Stimulated activated CD4-positive, alpha-beta T cell treated with anti-CD3 and anti-CD28 coated beads, Interleukin-2, amount 100 ng/mL, for 48 hours (primary cell): ENCODE results near the gene FILIP1.

ENCODE experiments used
- DNase-seq, 2 donors: peaks; one replicate each; pipeline ENCODE4 v3.0.0-alpha.2; 2020

Gene FILIP1

DNA sequence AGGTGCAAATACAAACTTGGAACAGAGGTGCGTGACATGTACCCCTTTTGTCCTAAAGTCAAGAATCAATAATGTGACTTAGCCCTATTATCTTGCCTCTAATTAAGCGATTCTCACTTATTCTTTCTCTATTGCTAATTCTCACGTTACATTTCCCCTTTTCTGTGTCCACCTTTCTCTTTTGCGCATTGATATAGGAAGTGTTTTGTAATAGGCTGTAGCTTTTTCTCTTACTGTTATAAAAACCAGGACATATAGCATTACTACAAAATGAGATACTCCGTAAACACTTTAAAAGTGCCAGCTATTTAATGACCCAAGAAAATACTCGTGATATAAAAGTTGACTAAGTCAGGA is 208.3 kb downstream of the FILIP1 start:
- no peak for DNase-seq

DNA sequence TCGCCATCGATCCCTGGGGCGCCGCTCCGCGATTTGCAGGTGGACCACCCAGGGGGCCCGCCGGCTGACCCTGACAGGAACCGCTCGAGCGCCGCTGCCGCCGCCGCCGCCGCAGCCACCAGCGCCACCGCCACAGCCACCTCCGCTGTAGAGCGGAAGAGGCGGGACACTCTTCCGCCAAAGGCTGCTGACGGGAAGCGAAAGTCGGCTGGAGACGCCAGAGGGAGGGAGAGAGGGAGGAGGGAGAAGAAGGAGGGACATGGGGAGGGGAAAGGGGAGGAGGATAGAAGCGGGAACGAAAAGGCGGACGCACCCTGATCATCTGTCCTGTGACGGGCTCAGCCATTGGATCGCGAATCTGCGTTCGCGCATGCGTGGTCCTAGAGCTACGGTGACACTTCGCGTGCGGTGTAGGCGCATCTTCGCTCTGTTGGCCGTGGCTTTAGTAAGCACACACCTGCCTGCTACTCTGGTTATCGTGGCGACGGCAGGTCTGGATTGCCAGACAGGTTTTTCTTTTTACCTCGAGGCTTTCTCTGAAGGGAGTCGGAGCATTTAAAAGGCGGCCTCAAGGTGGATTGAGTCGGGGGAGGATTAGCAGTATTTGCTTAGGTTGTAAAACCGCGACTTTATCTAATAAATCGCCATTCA is 208.8 kb downstream of the FILIP1 start, which contains the start of gene TMEM30A:
TSS of gene TMEM30A (minus strand) at position 161 of the 651 bp plus-strand sequence. CDS start at position 7, 154 bp downstream.
- peak; percentile 93 for DNase-seq

DNA sequence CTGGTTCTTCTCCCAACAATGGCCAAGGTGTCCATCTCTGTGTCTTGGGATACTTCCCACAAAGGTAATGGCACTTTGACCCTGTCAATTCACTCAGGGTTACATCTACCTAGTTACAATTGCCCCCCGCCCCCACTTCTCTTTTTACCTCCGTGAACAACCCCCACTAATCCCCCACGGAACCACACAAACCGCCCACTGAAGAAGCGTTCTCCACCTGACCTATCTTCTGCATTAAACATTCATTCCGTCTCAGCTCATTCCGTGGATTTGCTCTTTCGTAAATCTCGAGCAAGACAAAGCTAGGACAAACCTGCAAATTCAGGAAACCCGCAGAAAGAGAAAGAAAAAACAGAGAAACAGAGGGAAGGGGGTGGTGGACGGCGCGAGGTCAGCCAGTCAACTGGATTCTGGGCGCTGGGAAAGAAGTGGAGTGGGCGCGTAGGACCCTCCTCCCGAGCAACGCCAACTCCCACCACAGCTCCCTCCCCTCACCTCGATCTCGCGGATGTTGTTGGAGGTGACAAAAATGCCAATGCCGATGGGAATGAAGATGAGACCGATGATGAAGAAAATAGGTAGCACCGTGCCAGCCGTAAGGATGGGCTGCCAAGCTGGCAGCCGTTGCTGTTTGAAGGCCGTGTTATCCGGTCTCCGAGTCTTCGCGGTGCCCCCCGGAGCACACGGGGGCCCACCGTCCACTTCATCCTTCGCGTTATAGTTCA is 209.5 kb downstream of the FILIP1 start:
- DNase-seq: peak in 1 of 2 donors; percentile 9

DNA sequence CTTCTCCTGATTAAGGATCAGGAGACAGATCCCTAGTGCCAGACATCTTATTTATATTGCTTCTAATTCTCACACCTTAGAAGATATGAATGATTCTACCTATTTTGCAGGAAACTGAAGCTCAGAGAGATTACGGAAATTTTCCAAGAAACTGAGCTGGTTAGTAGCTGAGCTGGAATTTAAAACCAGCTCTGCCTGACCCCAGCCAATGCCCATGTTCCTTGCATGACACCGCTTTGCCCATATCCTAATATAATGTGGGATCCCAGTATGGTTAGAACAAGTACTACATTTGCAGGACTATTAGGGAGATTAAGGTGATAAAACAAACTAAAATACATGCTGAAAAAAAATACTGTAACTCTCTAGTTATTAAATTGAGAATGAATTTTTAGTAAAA is 210.9 kb downstream of the FILIP1 start:
- DNase-seq: no peak

DNA sequence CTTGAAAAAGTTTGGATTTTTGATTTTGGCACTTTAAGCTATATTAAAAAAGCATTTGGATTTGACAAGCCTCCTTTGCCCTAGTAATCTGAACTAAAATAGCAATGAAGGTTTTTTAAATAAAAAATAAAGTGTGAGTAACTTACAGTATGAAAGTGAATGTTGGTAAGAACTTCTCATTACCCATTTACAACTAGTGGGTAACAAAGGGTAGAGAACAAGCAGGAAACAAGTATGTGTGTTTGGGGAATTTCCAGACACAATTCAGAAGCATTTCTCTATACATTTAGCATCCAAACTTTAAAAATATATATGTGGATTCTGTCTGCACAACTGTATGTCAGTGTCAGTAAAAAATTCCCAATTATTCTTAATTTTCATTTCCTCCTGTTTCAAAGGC is 211.9 kb downstream of the FILIP1 start:
- no peak for DNase-seq

DNA sequence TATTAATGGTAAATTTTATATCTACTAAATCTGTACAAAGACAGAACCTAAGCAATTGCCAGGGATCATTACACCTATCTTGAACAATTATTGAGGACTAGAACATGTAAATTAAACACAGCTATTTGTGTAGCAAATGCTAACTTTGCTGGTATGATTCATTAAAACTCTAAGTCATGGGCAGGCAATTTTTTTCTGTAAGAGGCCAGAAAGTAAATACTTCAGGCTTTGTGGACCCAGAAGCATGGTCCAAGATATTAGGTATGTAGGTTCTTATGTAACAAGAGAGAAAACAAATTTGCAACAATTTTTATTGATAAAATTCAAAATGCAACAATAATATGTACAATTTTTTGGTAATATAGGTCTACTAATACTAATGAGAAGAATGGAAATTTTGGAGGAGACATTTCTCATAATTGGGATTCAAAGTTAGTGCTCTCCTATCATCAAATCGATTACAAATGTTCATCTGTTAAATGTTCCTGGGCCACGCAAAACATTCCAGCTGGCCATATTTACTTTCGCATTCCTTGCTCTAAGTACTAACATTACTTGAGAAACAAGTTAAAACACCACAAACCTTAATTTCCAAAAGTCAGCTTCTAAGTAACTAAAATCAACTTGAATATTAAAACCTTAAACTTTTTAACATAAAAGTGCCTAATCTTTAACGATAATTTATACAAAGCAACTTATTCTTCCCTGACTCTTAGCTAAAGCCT is 213.3 kb downstream of the FILIP1 start:
- no peak for DNase-seq

DNA sequence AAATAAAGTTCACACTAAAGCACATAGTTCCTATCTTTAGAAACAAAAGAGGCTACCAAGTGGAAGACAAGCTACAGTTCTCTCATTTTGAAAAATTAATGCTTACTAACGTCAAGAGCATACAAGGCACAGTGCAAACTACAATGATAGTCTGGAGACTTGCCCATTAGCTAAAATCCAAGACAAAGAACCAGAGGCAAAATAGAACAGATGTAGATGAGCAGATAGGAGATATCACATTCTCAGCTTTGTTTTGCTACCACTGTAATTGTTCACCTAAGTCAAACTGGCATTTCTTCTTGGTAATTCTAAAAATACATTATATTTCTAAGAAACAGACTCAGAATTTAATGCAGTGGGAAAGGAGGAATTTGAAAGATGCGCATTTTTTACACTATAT is 214.2 kb downstream of the FILIP1 start:
- DNase-seq: no peak

DNA sequence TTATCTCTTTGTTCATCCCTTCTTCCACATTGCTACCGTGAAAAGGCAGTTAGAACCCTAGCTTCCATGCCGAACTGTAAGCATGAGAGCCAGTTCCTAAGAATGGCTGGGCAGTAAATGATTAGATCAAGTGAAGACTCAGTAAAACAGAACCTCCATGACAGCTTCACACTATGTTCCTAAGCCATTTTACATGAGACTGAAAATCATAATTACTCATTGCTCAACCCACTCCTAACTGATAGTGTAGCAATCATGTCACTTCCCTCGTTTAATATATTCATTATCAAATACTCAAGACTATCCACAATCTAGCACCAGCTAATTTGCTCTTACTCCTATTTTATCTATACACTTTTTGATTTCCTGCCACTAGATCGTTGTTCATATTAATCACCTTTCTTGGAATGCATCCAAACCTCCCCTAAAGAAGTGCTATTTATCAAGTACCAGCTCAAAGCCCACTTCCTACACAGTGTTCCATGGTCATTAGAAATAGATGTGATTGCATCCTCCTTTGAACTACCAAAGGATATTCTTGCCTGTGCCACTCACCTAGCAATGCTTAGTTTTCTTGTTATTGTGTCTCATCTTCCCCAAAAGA is 215.0 kb downstream of the FILIP1 start:
- no peak for DNase-seq

DNA sequence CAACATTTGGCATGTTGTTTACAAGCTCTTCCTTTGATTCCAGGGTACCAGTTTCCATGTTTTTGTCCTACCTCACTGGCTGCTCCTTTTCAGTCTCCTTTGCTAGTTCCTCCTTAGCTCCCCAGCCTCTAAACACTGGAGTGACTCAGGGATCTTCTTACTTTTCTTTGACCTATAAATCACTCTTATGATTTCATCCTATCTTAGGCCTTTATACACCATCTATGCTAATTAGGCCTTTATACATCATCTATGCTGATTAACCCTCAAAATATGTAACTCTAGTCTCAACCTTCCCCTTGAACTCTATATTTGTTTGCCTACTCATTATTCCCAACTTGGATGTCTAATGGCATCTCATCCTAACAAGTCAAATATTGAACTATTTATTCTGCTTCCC is 218.5 kb downstream of the FILIP1 start:
- DNase-seq: no peak

DNA sequence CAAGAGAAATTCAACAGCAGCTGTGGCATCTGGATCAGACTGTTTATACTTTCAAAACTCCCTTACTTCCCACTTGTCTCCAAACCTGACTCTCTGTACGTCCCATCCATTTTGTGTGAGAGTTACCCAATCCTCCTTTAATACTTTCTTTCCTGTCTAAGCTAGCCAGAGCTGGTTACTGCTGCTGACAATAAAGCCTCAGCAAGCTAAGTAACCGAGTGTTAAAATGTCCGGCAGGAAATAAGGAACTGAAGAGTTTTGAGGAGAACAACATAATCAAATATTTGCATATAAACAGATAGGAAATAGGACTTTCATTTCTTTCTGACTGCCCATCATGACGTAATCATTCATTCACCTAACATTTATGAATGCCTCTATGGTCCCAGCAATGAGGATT is 220.6 kb downstream of the FILIP1 start:
- DNase-seq: no peak

DNA sequence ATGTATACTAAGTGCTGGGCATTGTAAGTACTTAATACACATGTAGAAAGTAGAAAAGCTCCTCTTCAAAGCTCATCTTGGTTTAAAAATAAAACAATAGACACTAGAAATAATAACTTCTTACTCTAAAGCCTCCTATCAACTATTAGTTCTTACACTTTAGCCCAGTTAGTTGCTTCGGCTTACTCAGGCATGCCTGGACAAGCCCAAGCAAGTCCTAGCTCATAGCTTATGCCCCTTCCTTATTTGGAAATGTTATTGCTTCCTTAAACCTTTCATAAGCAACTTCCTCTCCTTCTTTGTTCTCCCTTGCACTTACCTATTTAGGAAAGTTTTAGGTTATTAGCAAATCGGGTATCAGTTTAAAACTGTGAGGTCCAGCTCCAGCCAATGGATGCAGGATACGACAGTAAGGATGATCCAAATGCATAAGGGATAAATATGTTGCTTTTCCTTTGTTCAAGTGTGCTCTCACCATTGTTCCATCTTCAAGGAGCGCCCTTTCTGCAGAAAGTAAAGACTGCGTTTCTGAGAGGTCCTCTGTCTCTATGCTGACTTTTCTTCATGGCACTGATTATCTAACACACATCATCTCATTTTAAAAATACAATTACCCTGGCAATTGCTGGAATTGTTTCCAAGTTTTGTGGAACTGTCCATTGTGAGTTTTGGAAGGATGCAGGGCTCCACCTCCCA is 221.3 kb downstream of the FILIP1 start:
- DNase-seq: no peak

DNA sequence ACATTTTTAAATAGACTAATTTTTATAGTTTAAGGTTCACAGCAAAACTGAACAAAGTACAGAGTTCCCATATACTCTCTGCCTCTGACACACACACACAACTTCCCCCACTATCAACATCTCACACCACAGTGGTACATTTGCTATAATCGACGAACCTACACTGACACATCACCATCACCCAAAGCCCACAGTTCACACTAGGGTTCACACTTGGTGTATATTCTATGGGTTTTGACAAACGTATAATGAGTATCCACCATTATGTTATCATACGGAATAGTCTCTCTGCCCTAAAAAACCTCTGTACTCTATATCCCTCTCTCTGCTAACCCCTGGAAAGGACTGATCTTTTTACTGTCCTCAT is 224.6 kb downstream of the FILIP1 start:
- DNase-seq: no peak

DNA sequence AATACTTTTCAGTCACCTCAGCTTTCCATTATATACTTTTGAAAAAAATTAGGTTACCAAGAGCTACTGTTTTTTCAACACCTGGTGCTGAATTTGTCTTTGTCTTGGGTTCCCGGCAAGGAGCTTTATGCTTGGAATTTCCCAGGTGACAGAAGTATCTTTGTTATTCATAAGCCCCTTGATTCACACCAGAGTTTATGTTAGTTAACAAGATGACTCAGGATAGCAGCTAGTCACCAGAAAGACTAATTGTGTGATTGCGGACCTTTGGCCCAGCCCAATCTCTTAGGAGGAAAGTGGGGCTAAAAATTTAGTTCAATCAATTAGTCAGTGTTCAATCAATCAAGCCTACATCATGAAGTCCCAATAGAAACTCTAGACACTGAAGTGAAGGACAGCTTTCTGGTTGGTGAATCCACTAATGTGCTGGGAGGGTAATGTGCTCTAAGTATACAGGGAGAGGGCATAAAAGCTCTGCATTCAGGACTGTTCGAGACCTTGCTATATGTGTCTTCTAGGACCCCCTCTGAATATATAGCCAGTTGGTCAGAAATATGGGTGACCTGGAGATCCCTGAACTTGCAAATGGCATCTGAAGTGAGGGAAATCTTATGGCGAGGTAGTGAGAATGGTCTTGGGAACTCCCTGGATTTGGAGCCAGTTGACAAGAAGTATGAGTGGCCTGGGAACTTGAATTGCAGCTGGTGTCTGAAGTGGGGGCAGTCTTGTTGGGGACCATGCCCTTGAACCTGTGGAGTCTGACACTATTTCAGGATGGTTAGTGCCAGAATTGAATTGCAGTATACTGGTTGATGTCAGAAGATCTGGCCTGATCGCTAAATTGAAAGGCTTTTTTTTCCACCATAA is 225.2 kb downstream of the FILIP1 start:
- no peak for DNase-seq

DNA sequence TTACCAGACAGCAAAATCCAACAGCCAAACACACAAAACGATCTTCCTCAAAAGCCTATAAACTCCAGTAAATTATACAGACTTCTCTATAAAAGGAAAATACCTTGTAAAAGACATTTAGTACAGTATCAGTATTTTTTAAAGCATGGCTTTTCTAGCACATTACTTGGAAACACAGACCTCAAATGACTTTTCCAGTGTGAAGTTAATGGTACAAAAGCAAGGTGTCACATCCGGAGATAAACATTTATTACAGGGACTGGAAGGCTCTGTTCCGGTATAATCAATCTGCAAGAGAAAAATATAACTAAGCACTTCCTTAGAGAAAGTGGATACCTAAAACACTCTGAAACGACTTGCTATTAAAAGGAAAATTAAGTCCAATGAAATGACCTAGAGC is 226.1 kb downstream of the FILIP1 start:
- DNase-seq: no peak

DNA sequence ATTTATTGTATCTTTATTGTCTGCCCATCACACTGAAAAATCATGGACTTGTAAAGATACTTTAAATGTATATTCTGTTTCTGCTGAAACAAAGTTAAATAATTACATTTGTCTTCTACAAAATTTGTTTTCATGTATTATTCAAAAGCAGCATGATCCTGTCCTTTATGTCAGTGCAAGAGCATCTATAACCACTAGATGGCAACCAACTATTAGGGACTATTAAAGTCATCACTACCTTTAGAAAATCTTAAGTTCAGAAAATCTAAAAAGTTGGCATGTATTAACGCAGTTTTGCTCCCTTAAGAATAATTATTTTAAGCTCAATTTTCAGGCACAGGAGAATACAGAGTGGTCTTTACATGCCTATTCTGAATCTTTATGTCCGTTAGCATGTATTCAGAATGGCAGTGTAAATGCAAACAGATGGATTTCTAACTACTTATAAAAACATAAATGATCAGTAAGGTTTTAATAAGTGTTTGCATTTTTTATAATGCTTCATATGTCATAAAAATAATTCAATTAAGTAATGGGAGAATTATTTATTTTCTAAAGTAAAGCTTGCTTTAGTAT is 226.8 kb downstream of the FILIP1 start:
- no peak for DNase-seq

DNA sequence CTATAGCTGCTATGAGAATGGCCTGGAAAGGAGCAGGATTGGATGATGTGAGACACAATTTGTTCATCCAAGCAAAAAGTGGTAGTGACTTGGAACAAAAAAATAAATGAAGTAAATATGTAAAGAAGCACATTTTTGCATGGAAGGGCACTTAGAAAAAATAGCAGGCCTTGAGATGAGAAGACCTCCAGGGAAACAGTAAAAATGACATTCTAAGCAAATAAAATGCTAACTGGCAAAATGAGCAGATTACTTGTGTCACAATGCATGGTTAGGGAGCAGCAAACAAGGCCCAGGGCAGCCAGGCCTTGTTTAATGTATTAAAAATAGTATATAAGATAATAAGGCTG is 230.2 kb downstream of the FILIP1 start:
- DNase-seq: no peak

DNA sequence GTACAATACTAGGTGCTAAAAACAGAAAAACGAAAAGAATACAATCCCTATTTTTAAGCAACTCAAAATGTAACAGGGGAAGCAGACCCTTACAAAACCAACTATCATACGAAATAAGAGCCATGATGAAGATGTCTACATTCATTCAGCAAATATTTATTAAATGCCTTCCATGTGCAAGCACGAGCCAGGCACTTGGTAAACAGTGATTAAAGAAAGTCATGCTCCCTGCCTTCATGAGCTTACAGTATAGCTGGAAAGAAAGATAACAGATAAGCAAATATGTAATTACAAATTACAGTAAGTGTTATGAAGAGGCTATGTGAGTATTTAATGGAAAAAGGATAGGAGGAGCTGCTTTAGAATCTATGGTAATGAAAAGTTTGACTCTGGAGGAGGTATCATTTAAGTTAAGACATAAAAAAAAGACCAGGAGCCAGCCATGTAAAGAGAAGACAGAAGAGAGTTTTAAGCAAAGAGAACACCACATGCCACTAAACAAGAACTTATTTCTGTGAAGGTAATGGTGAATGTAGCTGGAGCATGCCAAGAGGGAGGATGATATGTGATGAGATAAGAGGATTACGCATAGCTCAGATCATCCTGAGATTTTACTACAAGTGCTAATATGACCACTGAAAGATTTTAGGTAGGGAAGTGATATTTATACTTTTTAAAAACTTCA is 230.7 kb downstream of the FILIP1 start:
- no peak for DNase-seq

DNA sequence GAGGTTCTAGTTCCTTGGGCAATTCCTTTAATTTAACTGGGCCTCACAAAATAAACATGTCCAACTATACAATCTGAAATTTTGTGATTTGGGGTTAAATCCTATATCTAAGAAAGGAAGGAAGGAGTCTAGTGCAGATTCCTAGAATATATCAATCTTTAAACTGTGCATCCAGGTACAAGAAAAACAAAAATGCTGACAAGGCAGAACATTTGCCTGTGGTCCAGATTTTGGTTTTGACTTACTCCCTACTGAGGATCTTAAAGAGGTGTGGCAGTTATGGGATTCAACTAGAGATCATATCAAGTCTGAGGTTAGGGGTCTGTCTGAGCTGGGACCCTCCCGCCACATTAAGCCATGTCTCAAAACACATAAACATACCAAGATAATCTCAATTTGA is 232.3 kb downstream of the FILIP1 start:
- DNase-seq: no peak

DNA sequence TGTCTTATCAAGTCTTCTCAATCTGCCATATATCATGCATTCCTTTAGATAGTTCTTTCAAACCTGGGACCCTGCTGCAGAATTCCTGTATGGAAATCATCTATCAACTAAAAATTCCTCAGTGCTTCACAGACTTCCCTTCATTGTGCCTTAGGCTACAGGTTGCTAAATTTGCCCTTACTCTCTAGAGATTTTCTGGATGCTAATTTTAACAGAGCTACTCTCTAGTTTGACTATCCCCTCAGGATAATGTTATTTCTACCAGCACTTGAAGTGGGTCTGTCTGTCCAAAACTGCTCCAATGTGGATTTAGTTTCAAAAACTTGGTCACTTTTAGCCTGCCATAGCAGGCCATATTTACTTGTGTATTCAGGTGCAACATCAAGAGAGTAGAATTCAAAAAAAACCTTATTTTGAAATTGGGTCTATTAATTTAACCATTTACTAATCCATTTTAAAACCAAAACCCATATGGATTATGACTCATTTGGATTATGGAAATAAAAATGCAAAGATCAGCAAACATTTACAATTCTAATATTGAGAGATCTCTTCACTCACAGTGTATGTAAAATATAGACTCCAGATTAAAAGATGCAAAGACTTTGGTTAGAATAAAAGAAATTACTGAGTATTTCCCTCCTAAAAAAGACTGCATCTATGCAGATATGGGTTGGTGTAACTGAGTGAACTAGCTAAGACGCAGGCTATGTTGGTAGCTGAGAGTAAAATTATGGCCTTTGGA is 236.1 kb downstream of the FILIP1 start:
- DNase-seq: no peak

DNA sequence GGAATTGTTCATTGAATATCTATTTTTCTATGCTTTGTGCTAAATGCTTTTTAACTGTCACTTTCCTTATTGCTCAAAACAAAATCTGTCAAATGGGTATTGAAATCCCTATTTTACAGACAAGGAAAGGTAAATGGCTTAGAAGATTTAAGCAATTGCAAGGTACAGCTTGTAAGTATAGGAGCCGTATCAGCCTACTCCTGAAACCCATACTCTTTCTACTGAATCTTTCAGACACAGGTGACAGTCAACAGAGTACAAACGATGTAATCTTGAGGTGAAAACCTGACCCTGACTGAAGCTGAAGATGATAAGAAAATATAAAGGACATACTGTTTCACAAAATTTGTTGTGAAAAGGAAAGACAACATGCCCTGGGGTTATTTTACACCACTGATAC is 243.0 kb downstream of the FILIP1 start:
- DNase-seq: no peak

DNA sequence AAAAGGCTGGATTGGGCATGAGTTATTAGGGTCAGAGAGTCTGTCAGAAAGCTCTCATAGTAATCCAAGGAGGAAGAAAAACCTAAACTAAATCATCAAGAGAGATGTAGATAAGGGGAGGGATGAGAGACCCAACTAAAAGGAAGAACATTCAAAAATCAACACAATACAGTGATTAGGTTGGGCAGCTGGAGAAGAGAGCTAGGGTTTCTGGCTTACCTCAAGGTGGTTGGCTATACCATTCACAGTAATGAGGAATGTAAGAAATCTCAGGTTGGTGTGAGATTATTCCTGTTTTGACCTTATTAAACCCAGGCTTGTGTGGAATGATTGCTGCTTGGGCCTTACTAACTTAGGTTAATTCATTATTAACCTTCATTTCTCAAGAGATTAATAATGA is 243.8 kb downstream of the FILIP1 start:
- no peak for DNase-seq
